ENCODE measurements around the gene SNURF.

DNA sequence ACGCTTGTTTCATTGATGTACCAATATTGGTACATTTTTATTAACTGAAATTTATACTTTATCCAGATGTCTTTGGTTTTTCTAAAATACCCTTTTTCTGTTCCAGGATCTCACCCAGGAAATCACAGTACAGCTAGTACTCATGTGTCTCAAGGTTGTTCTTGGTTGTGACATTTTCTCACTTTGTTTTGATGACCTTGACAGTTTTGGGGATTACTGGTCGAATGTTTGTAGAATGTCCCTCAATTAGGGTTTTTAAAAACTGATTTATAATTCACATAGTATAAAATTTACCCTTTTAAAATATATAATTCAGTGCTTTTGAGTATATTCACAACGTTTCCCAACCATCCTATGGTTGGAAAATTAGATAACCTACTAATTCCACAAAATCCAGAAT lies 6.3 kb upstream of the SNURF start:
- TF ChIP-seq CTCF (conservative IDR thresholded peaks at IDR 0.05; ENCODE audit: low read length) (no peak), EZH2phosphoT487 (IDR thresholded peaks at IDR 0.05; ENCODE audit: borderline replicate concordance, low read depth, low read length) (no peak)
